ENCODE data around the gene PKHD1. TPM values are rescaled to one million over a fixed set of nuclear protein-coding genes. Genes with fewer than 3 reads are reported as not detected.

Gene PKHD1
- polyA plus RNA-seq, 1 of the 3 experiments (the other 2 are of a cell fraction) = not detected

- Histone ChIP-seq H3K9me3 (no peaks in the 10 kb centered on the region), H3K27ac (ENCODE audit: low read depth in 2 of 2, low read length in 1 of 2) (peak overlapping the region in 1 of 2 experiments; percentile 91; a peak in 2 of 4 replicates), H3K4me2 (no peak overlapping the region), H3F3A (replicated peaks; ENCODE audit: insufficient read depth) (no peaks in the 10 kb centered on the region), H3K9me2 (no peaks in the 10 kb centered on the region), H3K4me1 (ENCODE audit: control insufficient read depth in 1 of 2, insufficient read depth in 2 of 2, low read depth in 1 of 2, low read length in 1 of 2) (peaks cover 0 to 2% of the 10 kb centered on the region in 2 experiments; a peak in 1 of 4 replicates), H3K27me3 (ENCODE audit: insufficient read depth) (no peaks in the 10 kb centered on the region), H3K79me2 (ENCODE audit: insufficient read depth) (no peaks in the 10 kb centered on the region), H4K20me1 (ENCODE audit: insufficient read depth) (no peaks in the 10 kb centered on the region), H2AFZ (ENCODE audit: low read depth) (no peak overlapping the region), H3K9ac (no peak overlapping the region), H3K4me3 (ENCODE audit: low read depth in 2 of 2, low read length in 1 of 2) (no peak overlapping the region; a peak in 1 of 4 replicates), H3K36me3 (replicated peaks in 1 of 2; ENCODE audit: control insufficient read depth in 1 of 2, insufficient read depth in 2 of 2, low read length in 1 of 2) (no peaks in the 10 kb centered on the region)
- POLR2A ChIA-PET = interaction anchor here (0.7 to 2.4 kb wide), 3 partner anchors 57 to 1111 kb away, joined by 4 to 8 read pairs (median 4); no protein-coding TSS in a partner anchor
- CTCF ChIA-PET = interaction anchor here (0.6 to 4.6 kb wide), 42 partner anchors 8 to 1303 kb away, joined by 3 to 55 read pairs (median 4); partner anchors contain the start of gene TFAP2B
- 16% methylated on average over 6 of the region's 6 CpGs for WGBS (ENCODE audit: low lambda C conversion rate)
- DNase-seq = peak; percentile 34
- TF ChIP-seq NRF1 (IDR thresholded peaks at IDR 0.05; ENCODE audit: low read depth, low read length) (no peak), MEF2A (IDR thresholded peaks at IDR 0.05; ENCODE audit: borderline replicate concordance, low read depth) (no peak), POLR2AphosphoS5 (IDR thresholded peaks at IDR 0.05; ENCODE audit: low read depth, low read length) (no peak), RXRA (IDR thresholded peaks at IDR 0.05; ENCODE audit: borderline replicate concordance, low read depth) (no peak), IRF3 (IDR thresholded peaks at IDR 0.05; ENCODE audit: low read depth, low read length) (no peak), GATA2 (CRISPR knock-in tag; IDR thresholded peaks at IDR 0.05) (no peak), FOXJ3 (CRISPR knock-in tag; IDR thresholded peaks at IDR 0.05) (no peak), FOXM1 (IDR thresholded peaks at IDR 0.05; ENCODE audit: low read depth) (no peak), GABPA (IDR thresholded peaks at IDR 0.05; ENCODE audit: low read depth) (no peak), MXI1 (IDR thresholded peaks at IDR 0.05; ENCODE audit: low read depth, low read length) (no peak), NFIC (IDR thresholded peaks at IDR 0.05; ENCODE audit: borderline replicate concordance) (no peak), TAF1 (IDR thresholded peaks at IDR 0.05; ENCODE audit: borderline replicate concordance, low read depth, low read length) (no peak), ELF1 (IDR thresholded peaks at IDR 0.05) (no peak), TEAD4 (IDR thresholded peaks at IDR 0.05; ENCODE audit: borderline replicate concordance, insufficient read depth) (no peak), YY1 (IDR thresholded peaks at IDR 0.05; ENCODE audit: low read depth) (no peak), ZBTB33 (IDR thresholded peaks at IDR 0.05; ENCODE audit: borderline replicate concordance, low read depth) (no peak), RCOR1 (IDR thresholded peaks at IDR 0.05; ENCODE audit: low read length) (0 out of 2 replicates have a peak, but pooled peaks have one; percentile 43), FOSL2 (IDR thresholded peaks at IDR 0.05; ENCODE audit: borderline replicate concordance, low read depth) (no peak), JUND (IDR thresholded peaks at IDR 0.05) (no peak), PBX3 (IDR thresholded peaks at IDR 0.05) (no peak), EZH2phosphoT487 (IDR thresholded peaks at IDR 0.05; ENCODE audit: borderline replicate concordance, low read depth) (no peak), CHD2 (IDR thresholded peaks at IDR 0.05; ENCODE audit: low read length, partially characterized antibody) (peak; percentile 17), RAD21 (IDR thresholded peaks at IDR 0.05; ENCODE audit: low read length) (peak; percentile 99), SIN3A (IDR thresholded peaks at IDR 0.05; ENCODE audit: borderline replicate concordance, low read depth, low read length) (no peak), USF1 (IDR thresholded peaks at IDR 0.05; ENCODE audit: borderline replicate concordance, low read depth) (no peak), SMC3 (IDR thresholded peaks at IDR 0.05; ENCODE audit: low read depth, low read length) (peak; percentile 83), MAX (IDR thresholded peaks at IDR 0.05; ENCODE audit: low read depth) (no peak), CTCF (IDR thresholded peaks at IDR 0.05) (peak; percentile 83), TCF12 (IDR thresholded peaks at IDR 0.05) (no peak)
Measured at GRCh38 chr6:51959744-51960383, 127.5 kb downstream of the PKHD1 start.

All from SK-N-SH (cell line).